ENCODE measurements around the gene KIAA1614.

GRCh38 chr1:180933141-180933540 lies 20.4 kb downstream of the KIAA1614 start:
- TF ChIP-seq POLR2A (IDR thresholded peaks at IDR 0.05) (no peak), CTCF (IDR thresholded peaks at IDR 0.05) (no peak)

All from breast epithelium (tissue), 3 donors.